Stomach smooth muscle (tissue), 2 donors: ENCODE results near the gene GRIN2C.

ENCODE experiments used
- H3K27ac ChIP-seq: one replicate; pipeline ENCODE4 v1.7.0; 2013; ENCODE audit warnings: mild to moderate bottlenecking, low read length, inconsistent platforms
- H3K27me3 ChIP-seq, 2 donors: one replicate each; pipeline ENCODE4 v1.7.0; 2013; ENCODE audit warnings: low read length in 2 of 2; ENCODE audit not compliant: insufficient read depth in 2 of 2, control insufficient read depth in 1 of 2
- H3K36me3 ChIP-seq, 2 donors: one replicate each; pipeline ENCODE4 v1.7.0; 2013; ENCODE audit warnings: low read length in 2 of 2; ENCODE audit not compliant: control insufficient read depth in 2 of 2, insufficient read depth in 2 of 2
- H3K4me1 ChIP-seq: one replicate; pipeline ENCODE4 v1.7.0; 2013; ENCODE audit warnings: low read length; ENCODE audit not compliant: control insufficient read depth, insufficient read depth
- H3K4me3 ChIP-seq, 2 donors: one replicate each; pipeline ENCODE4 v1.7.0; 2013; ENCODE audit warnings: low read length in 2 of 2
- H3K9ac ChIP-seq, 2 donors: one replicate each; pipeline ENCODE4 v1.7.0; 2013; ENCODE audit warnings: low read length in 2 of 2, mild to moderate bottlenecking in 1 of 2
- H3K9me3 ChIP-seq, 2 donors: one replicate each; pipeline ENCODE4 v1.7.0; 2013; ENCODE audit warnings: low read length in 2 of 2; ENCODE audit not compliant: control insufficient read depth in 2 of 2
- donor health status: healthy.
- donor health status: Pancreatic carcinoma.

The GRIN2C gene

GRCh38 chr17:74818291-74818938 lies 41.3 kb downstream of the GRIN2C start:
- peaks cover 6% of the 10 kb centered on the region for H3K4me1 ChIP-seq
- no peaks in the 10 kb centered on the region for H3K9me3 ChIP-seq
- H3K36me3 ChIP-seq, result peaks cover 5 to 11% of the 10 kb centered on the region in 2 donors
- no peak overlapping the region for H3K27ac ChIP-seq
- no peak overlapping the region for H3K4me3 ChIP-seq
- no peaks in the 10 kb centered on the region for H3K27me3 ChIP-seq
- H3K9ac ChIP-seq, result no peak overlapping the region

- Histone ChIP-seq H3K4me1 (peaks cover 9% of the 10 kb centered on the region), H3K27me3 (no peaks in the 10 kb centered on the region), H3K36me3 (peaks cover 5 to 11% of the 10 kb centered on the region in 2 donors), H3K4me3 (no peak overlapping the region), H3K27ac (no peak overlapping the region), H3K9ac (no peak overlapping the region), H3K9me3 (no peaks in the 10 kb centered on the region)
These were observed 42.6 kb downstream of the GRIN2C start for GRCh38 chr17:74816905-74817620.

GRCh38 chr17:74815550-74816370 lies 43.9 kb downstream of the GRIN2C start:
- no peaks in the 10 kb centered on the region for H3K27me3 ChIP-seq
- H3K9me3 ChIP-seq, result no peaks in the 10 kb centered on the region
- peaks cover 5% of the 10 kb centered on the region for H3K4me1 ChIP-seq
- no peak overlapping the region for H3K27ac ChIP-seq
- no peak overlapping the region for H3K4me3 ChIP-seq
- no peak overlapping the region for H3K9ac ChIP-seq
- H3K36me3 ChIP-seq, result peaks cover 5 to 11% of the 10 kb centered on the region in 2 donors

GRCh38 chr17:74815067-74815466 lies 44.6 kb downstream of the GRIN2C start:
- peaks cover 3 to 11% of the 10 kb centered on the region in 2 donors for H3K36me3 ChIP-seq
- no peaks in the 10 kb centered on the region for H3K27me3 ChIP-seq

GRCh38 chr17:74814453-74814852 lies 45.2 kb downstream of the GRIN2C start:
- no peak overlapping the region for H3K27ac ChIP-seq
- no peak overlapping the region for H3K9ac ChIP-seq
- H3K36me3 ChIP-seq, result peaks cover 0 to 11% of the 10 kb centered on the region in 2 donors
- peaks cover 5% of the 10 kb centered on the region for H3K4me1 ChIP-seq
- H3K4me3 ChIP-seq, result no peak overlapping the region
- no peaks in the 10 kb centered on the region for H3K27me3 ChIP-seq
- H3K9me3 ChIP-seq, result no peaks in the 10 kb centered on the region

More at GRCh38 chr17:74815067-74815466, 44.6 kb downstream of the GRIN2C start:
- peaks cover 5% of the 10 kb centered on the region for H3K4me1 ChIP-seq
- H3K4me3 ChIP-seq, result no peak overlapping the region
- H3K9me3 ChIP-seq, result no peaks in the 10 kb centered on the region
- no peak overlapping the region for H3K9ac ChIP-seq
- H3K27ac ChIP-seq, result no peak overlapping the region

- Histone ChIP-seq H3K9ac (no peak overlapping the region), H3K36me3 (peaks cover 0 to 6% of the 10 kb centered on the region in 2 donors), H3K9me3 (no peaks in the 10 kb centered on the region), H3K4me1 (peaks cover 5% of the 10 kb centered on the region), H3K4me3 (no peak overlapping the region), H3K27me3 (no peaks in the 10 kb centered on the region), H3K27ac (no peak overlapping the region)
These were observed 47.3 kb downstream of the GRIN2C start for GRCh38 chr17:74812109-74813009.

GRCh38 chr17:74810699-74811485 lies 48.8 kb downstream of the GRIN2C start:
- Histone ChIP-seq H3K27ac (no peak overlapping the region), H3K27me3 (no peaks in the 10 kb centered on the region), H3K4me1 (peaks cover 5% of the 10 kb centered on the region), H3K36me3 (peaks cover 0 to 4% of the 10 kb centered on the region in 2 donors), H3K9ac (no peak overlapping the region), H3K9me3 (no peaks in the 10 kb centered on the region), H3K4me3 (no peak overlapping the region)

GRCh38 chr17:74808714-74809430 lies 50.8 kb downstream of the GRIN2C start:
- Histone ChIP-seq H3K36me3 (peaks cover 0 to 2% of the 10 kb centered on the region in 2 donors), H3K4me3 (no peak overlapping the region), H3K9ac (no peak overlapping the region), H3K9me3 (no peaks in the 10 kb centered on the region), H3K27me3 (no peaks in the 10 kb centered on the region), H3K4me1 (peaks cover 5% of the 10 kb centered on the region), H3K27ac (no peak overlapping the region)

- H3K27me3 ChIP-seq, result no peaks in the 10 kb centered on the region
- no peak overlapping the region for H3K27ac ChIP-seq
- H3K9me3 ChIP-seq, result no peaks in the 10 kb centered on the region
- H3K4me3 ChIP-seq, result no peak overlapping the region
- no peak overlapping the region for H3K9ac ChIP-seq
- H3K4me1 ChIP-seq, result peaks cover 5% of the 10 kb centered on the region
- H3K36me3 ChIP-seq, result peaks cover 0 to 2% of the 10 kb centered on the region in 2 donors
These were observed 51.8 kb downstream of the GRIN2C start for GRCh38 chr17:74807925-74808324.
